Measurements from ENCODE around the gene TMEM129. TPM values are rescaled to one million over a fixed set of nuclear protein-coding genes. Genes with fewer than 3 reads are reported as not detected.

TMEM129 gene
- total RNA-seq, 1 donor from 2014 or later: 29.6 TPM

DNA sequence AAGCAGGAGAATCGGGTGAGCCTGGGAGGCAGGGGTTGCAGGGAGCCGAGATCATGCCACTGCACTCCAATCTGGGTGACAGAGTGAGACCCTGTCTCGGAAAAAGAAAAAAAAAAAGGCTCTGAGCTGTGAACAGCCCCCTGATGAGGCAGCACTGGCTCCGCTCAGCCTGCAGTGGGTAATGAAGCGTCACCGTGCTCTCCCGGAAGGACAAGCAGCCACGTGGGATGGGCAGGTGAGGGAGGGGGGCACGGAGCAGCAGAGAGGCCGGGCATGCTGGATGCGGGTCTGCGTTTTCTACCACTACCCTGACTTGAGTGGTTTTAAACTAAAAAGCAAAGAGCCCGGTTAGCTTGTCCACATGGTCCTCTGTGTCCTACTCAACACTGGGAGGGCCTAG lies 15.7 kb upstream of the TMEM129 start:
- no peak overlapping the region for H3K27ac ChIP-seq (replicated peaks)
- no peaks in the 10 kb centered on the region for H3K4me1 ChIP-seq
- intact Hi-C loops (cut with micrococcal nuclease): no loop called here
- TF ChIP-seq, protein P1, sequence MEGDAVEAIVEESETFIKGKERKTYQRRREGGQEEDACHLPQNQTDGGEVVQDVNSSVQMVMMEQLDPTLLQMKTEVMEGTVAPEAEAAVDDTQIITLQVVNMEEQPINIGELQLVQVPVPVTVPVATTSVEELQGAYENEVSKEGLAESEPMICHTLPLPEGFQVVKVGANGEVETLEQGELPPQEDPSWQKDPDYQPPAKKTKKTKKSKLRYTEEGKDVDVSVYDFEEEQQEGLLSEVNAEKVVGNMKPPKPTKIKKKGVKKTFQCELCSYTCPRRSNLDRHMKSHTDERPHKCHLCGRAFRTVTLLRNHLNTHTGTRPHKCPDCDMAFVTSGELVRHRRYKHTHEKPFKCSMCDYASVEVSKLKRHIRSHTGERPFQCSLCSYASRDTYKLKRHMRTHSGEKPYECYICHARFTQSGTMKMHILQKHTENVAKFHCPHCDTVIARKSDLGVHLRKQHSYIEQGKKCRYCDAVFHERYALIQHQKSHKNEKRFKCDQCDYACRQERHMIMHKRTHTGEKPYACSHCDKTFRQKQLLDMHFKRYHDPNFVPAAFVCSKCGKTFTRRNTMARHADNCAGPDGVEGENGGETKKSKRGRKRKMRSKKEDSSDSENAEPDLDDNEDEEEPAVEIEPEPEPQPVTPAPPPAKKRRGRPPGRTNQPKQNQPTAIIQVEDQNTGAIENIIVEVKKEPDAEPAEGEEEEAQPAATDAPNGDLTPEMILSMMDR (IDR thresholded peaks at IDR 0.05; ENCODE audit: borderline replicate concordance): no peak
- peaks cover 72% of the 10 kb centered on the region for H3K36me3 ChIP-seq
- H3K27me3 ChIP-seq (ENCODE audit: low read depth): no peaks in the 10 kb centered on the region
- peaks cover 17% of the 10 kb centered on the region for H3K9me3 ChIP-seq (replicated peaks)
- DNase-seq: no peak
- no peak overlapping the region for H3K4me3 ChIP-seq

GRCh38 chr4:1735215-1735614 lies 14.1 kb upstream of the TMEM129 start:
- peaks cover 76% of the 10 kb centered on the region for H3K36me3 ChIP-seq
- no peak overlapping the region for H3K27ac ChIP-seq (replicated peaks)
- peaks cover 17% of the 10 kb centered on the region for H3K9me3 ChIP-seq (replicated peaks)
- no peaks in the 10 kb centered on the region for H3K4me1 ChIP-seq
- TF ChIP-seq, protein P1 (IDR thresholded peaks at IDR 0.05; ENCODE audit: borderline replicate concordance): no peak
- H3K4me3 ChIP-seq: no peak overlapping the region
- intact Hi-C loops (cut with micrococcal nuclease): no loop called here
- H3K27me3 ChIP-seq (ENCODE audit: low read depth): no peaks in the 10 kb centered on the region
- DNase-seq: no peak

- TF ChIP-seq, protein P1 (IDR thresholded peaks at IDR 0.05; ENCODE audit: borderline replicate concordance): no peak
- H3K4me3 ChIP-seq: no peak overlapping the region
- no peaks in the 10 kb centered on the region for H3K27me3 ChIP-seq (ENCODE audit: low read depth)
- peaks cover 20% of the 10 kb centered on the region for H3K4me1 ChIP-seq
- intact Hi-C loops (cut with micrococcal nuclease): no loop called here
- peaks cover 74% of the 10 kb centered on the region for H3K36me3 ChIP-seq
- H3K27ac ChIP-seq (replicated peaks): no peak overlapping the region
- peaks cover 7% of the 10 kb centered on the region for H3K9me3 ChIP-seq (replicated peaks)
- DNase-seq: no peak
Observed at GRCh38 chr4:1732911-1733310, 11.8 kb upstream of the TMEM129 start.

DNA sequence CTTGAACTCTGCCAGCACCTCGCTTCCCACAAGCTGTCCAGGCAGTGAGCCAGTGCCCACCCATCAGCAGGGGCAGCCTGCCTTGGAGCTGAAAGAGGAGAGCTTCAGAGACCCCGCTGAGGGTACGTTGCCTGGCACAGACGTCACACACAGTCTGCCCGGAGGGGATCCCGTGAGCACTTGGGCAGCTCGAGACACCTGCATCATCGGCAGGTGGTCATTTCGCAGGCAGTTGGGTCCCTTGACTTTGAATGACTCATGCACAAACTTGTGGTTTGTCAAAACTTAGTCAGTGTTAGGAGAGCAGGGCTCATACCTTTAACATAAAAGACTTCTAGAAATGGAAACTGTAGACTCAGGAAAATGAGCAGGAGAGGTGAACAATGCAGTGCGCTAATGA lies 10.1 kb upstream of the TMEM129 start:
- Histone ChIP-seq H3K27ac (replicated peaks) (no peak overlapping the region), H3K4me1 (peaks cover 33% of the 10 kb centered on the region), H3K27me3 (ENCODE audit: low read depth) (no peaks in the 10 kb centered on the region), H3K9me3 (replicated peaks) (no peaks in the 10 kb centered on the region), H3K36me3 (peaks cover 61% of the 10 kb centered on the region), H3K4me3 (no peak overlapping the region)
- TF ChIP-seq, protein P1 (IDR thresholded peaks at IDR 0.05; ENCODE audit: borderline replicate concordance): no peak
- intact Hi-C loops (cut with micrococcal nuclease): no loop called here
- no peak for DNase-seq

DNA sequence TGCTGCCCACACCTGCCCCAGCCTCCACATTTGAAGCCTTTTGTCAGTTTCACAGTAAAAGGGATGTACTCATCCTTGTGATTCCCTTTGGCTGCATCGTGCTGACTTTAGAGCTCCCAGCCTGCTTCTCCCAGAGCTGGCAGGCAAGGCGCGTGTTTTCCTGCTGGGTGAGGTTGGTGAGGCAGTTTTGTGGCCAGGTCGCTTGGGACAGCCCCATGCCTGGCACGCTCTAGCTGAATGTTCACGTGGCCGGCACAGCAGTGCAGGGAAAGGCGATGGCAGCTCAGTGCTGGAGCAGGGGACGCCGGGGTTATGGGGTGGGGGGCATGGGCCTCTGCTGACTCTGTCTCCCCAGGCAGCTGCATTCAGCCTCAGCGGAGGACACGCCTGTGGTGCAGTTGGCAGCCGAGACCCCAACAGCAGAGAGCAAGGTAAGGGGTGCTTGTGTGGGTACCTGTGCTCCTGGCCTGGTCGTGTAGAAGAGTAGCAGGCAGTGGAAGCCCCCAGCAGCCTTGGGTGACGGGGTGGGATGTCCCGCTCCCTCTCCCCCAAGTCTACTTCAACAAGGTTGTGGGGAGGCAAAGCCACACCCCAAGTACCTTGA lies 9.5 kb upstream of the TMEM129 start:
- no peak overlapping the region for H3K4me3 ChIP-seq
- H3K27me3 ChIP-seq (ENCODE audit: low read depth): no peaks in the 10 kb centered on the region
- TF ChIP-seq, protein P1 (IDR thresholded peaks at IDR 0.05; ENCODE audit: borderline replicate concordance): no peak
- intact Hi-C loops (cut with micrococcal nuclease): no loop called here
- H3K4me1 ChIP-seq: peaks cover 38% of the 10 kb centered on the region
- no peaks in the 10 kb centered on the region for H3K9me3 ChIP-seq (replicated peaks)
- no peak for DNase-seq
- no peak overlapping the region for H3K27ac ChIP-seq (replicated peaks)
- H3K36me3 ChIP-seq: peaks cover 56% of the 10 kb centered on the region
